ENCODE data around the gene MCF2L2. TPM values are rescaled to one million over a fixed set of nuclear protein-coding genes. Genes with fewer than 3 reads are reported as not detected.

Gene MCF2L2
- total and polyA plus RNA-seq, 2 of the 13 experiments (the other 11 are each of a cell fraction or from before 2014, with no cell fraction given): not detected

- Histone ChIP-seq H3K4me2 (ENCODE audit: low read depth, low read length) (no peak overlapping the region), H3K9ac (ENCODE audit: insufficient read depth, low read depth, low read length) (no peak overlapping the region), H3K9me3 (ENCODE audit: low read length) (no peaks in the 10 kb centered on the region), H3K4me3 (replicated peaks in 1 of 3; ENCODE audit: insufficient read depth in 1 of 3, low read depth in 2 of 3, low read length in 3 of 3) (no peak overlapping the region), H2AFZ (ENCODE audit: low read length) (no peak overlapping the region), H3K36me3 (replicated peaks in 1 of 2; ENCODE audit: control insufficient read depth in 1 of 2, insufficient read depth in 2 of 2, low read length in 2 of 2) (no peaks in the 10 kb centered on the region), H4K20me1 (ENCODE audit: insufficient read depth, low read length) (no peaks in the 10 kb centered on the region), H3K79me2 (ENCODE audit: insufficient read depth, low read length) (no peaks in the 10 kb centered on the region), H3K27me3 (ENCODE audit: control insufficient read depth in 1 of 2, insufficient read depth in 2 of 2, low read length in 2 of 2) (peaks cover 0 to 4% of the 10 kb centered on the region in 2 experiments; a peak in 1 of 5 replicates), H3K27ac (ENCODE audit: extremely low read length, insufficient read depth, low read length) (no peak overlapping the region), H3K4me1 (ENCODE audit: insufficient read depth, low read length) (no peaks in the 10 kb centered on the region)
- 23% methylated on average over 5 of the region's 5 CpGs for WGBS (ENCODE audit: low lambda C conversion rate)
- TF ChIP-seq MEF2D (CRISPR knock-in tag; IDR thresholded peaks at IDR 0.05) (no peak), ZC3H13 (CRISPR knock-in tag; IDR thresholded peaks at IDR 0.05) (no peak), ZBTB7A (CRISPR knock-in tag; IDR thresholded peaks at IDR 0.05) (no peak), NCOR1 (IDR thresholded peaks at IDR 0.05; ENCODE audit: borderline replicate concordance, low read length) (no peak), GMEB2 (CRISPR knock-in tag; IDR thresholded peaks at IDR 0.05; ENCODE audit: low read depth) (no peak)
- TF ChIP-seq, protein P1, sequence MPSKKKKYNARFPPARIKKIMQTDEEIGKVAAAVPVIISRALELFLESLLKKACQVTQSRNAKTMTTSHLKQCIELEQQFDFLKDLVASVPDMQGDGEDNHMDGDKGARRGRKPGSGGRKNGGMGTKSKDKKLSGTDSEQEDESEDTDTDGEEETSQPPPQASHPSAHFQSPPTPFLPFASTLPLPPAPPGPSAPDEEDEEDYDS (CRISPR knock-in tag; IDR thresholded peaks at IDR 0.05): no peak
- in situ Hi-C loops (cut with HindIII; ENCODE audit: extremely low pct_ligation_motif_present, low pct_unique_long_range_greater_than_20kb) (no loop called here), intact Hi-C loops (cut with micrococcal nuclease; ENCODE audit: unreplicated experiment) (no loop called here)
- CTCF ChIA-PET (ENCODE audit: low intra/inter-chr PET ratio, low total read pairs): no interaction called here
- ATAC-seq (no peak), FAIRE-seq (no peak), DNase-seq (ENCODE audit: low spot score) (no peak)
- no TSS peak for BruUV-seq (replicated peaks)
- POLR2A ChIA-PET: no interaction called here
These were observed 151.2 kb downstream of the MCF2L2 start for GRCh38 chr3:183277260-183277659.

DNA sequence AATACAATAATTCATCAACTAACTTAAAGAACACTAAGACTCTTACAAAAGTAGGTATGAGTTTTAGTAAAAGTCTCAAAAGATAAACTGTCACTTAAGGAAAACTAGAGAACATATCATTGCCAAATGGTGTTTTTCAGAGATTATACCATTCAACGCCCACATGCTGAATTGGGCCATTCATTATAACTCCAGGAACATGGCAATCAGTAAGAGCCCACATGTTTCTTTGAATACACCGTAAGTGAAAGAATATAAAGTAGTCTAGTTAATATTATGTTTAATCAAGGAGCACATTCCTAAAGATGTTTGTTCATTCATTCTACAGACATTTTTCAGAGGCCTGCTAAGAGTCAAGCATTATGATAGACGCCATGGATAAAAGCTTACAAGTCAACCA, 152.5 kb downstream of the MCF2L2 start:
- Histone ChIP-seq H3K27me3 (ENCODE audit: control insufficient read depth in 1 of 2, insufficient read depth in 2 of 2, low read length in 2 of 2) (0 out of 5 replicates have a peak, but pooled peaks cover 0 to 4% of the 10 kb centered on the region in 2 experiments), H3K4me1 (ENCODE audit: insufficient read depth, low read length) (no peaks in the 10 kb centered on the region), H3K4me2 (ENCODE audit: low read depth, low read length) (no peak overlapping the region), H3K27ac (ENCODE audit: extremely low read length, insufficient read depth, low read length) (no peak overlapping the region), H2AFZ (ENCODE audit: low read length) (no peak overlapping the region), H3K9ac (ENCODE audit: insufficient read depth, low read depth, low read length) (no peak overlapping the region), H3K79me2 (ENCODE audit: insufficient read depth, low read length) (no peaks in the 10 kb centered on the region), H4K20me1 (ENCODE audit: insufficient read depth, low read length) (no peaks in the 10 kb centered on the region), H3K36me3 (replicated peaks in 1 of 2; ENCODE audit: control insufficient read depth in 1 of 2, insufficient read depth in 2 of 2, low read length in 2 of 2) (no peaks in the 10 kb centered on the region), H3K9me3 (ENCODE audit: low read length) (no peaks in the 10 kb centered on the region), H3K4me3 (replicated peaks in 1 of 3; ENCODE audit: insufficient read depth in 1 of 3, low read depth in 2 of 3, low read length in 3 of 3) (no peak overlapping the region)
- no TSS peak for BruUV-seq (replicated peaks)
- 27% methylated on average over 3 of the region's 3 CpGs for WGBS (ENCODE audit: low lambda C conversion rate)
- ATAC-seq (no peak), DNase-seq (ENCODE audit: low spot score) (no peak), FAIRE-seq (no peak)
- POLR2A ChIA-PET: no interaction called here
- in situ Hi-C loops (cut with HindIII; ENCODE audit: extremely low pct_ligation_motif_present, low pct_unique_long_range_greater_than_20kb) (no loop called here), intact Hi-C loops (cut with micrococcal nuclease; ENCODE audit: unreplicated experiment) (no loop called here)
- CTCF ChIA-PET (ENCODE audit: low intra/inter-chr PET ratio, low total read pairs): no interaction called here
- TF ChIP-seq, protein P2, sequence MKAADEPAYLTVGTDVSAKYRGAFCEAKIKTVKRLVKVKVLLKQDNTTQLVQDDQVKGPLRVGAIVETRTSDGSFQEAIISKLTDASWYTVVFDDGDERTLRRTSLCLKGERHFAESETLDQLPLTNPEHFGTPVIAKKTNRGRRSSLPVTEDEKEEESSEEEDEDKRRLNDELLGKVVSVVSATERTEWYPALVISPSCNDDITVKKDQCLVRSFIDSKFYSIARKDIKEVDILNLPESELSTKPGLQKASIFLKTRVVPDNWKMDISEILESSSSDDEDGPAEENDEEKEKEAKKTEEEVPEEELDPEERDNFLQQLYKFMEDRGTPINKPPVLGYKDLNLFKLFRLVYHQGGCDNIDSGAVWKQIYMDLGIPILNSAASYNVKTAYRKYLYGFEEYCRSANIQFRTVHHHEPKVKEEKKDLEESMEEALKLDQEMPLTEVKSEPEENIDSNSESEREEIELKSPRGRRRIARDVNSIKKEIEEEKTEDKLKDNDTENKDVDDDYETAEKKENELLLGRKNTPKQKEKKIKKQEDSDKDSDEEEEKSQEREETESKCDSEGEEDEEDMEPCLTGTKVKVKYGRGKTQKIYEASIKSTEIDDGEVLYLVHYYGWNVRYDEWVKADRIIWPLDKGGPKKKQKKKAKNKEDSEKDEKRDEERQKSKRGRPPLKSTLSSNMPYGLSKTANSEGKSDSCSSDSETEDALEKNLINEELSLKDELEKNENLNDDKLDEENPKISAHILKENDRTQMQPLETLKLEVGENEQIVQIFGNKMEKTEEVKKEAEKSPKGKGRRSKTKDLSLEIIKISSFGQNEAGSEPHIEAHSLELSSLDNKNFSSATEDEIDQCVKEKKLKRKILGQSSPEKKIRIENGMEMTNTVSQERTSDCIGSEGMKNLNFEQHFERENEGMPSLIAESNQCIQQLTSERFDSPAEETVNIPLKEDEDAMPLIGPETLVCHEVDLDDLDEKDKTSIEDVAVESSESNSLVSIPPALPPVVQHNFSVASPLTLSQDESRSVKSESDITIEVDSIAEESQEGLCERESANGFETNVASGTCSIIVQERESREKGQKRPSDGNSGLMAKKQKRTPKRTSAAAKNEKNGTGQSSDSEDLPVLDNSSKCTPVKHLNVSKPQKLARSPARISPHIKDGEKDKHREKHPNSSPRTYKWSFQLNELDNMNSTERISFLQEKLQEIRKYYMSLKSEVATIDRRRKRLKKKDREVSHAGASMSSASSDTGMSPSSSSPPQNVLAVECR (CRISPR knock-in tag; IDR thresholded peaks at IDR 0.05; ENCODE audit: borderline replicate concordance): no peak
- no peak for TF ChIP-seq SIX4 (CRISPR knock-in tag; IDR thresholded peaks at IDR 0.05)
- no peak for TF ChIP-seq PHF5A (CRISPR knock-in tag; IDR thresholded peaks at IDR 0.05; ENCODE audit: low read depth, unreplicated experiment)
- TF ChIP-seq GLI4 (CRISPR knock-in tag; IDR thresholded peaks at IDR 0.05; ENCODE audit: borderline replicate concordance): no peak
- no peak for TF ChIP-seq ZNF138 (CRISPR knock-in tag; IDR thresholded peaks at IDR 0.05; ENCODE audit: low read depth)
- no peak for TF ChIP-seq KDM5A (IDR thresholded peaks at IDR 0.05; ENCODE audit: borderline replicate concordance, low read length)
- TF ChIP-seq HDAC1 (CRISPR knock-in tag; IDR thresholded peaks at IDR 0.05): no peak

All from HepG2 (cell line).